Liver (tissue), 9 donors: ENCODE data around the gene TMEM273. TPM values are rescaled to one million over a fixed set of nuclear protein-coding genes. Genes with fewer than 3 reads are reported as not detected.

Experiments
- DNase-seq: peaks from one replicate; pipeline ENCODE4 v3.0.0-alpha.2; 2017; ENCODE audit warnings: low spot score
- H3K27ac ChIP-seq, 2 donors: one replicate each; pipeline ENCODE4 v1.7.0; 2013; ENCODE audit warnings: inconsistent platforms in 2 of 2, low read length in 2 of 2, control low read depth in 1 of 2, low read depth in 1 of 2, mild to moderate bottlenecking in 1 of 2
- H3K27me3 ChIP-seq, 4 donors: one replicate each; pipeline versions ENCODE4 v1.6.1 to v1.7.0; 2013; ENCODE audit warnings: low read length in 3 of 4, inconsistent platforms in 1 of 4, mild to moderate bottlenecking in 1 of 4, moderate library complexity in 1 of 4; ENCODE audit not compliant: control insufficient read depth in 4 of 4, insufficient read depth in 4 of 4
- H3K36me3 ChIP-seq, 4 donors: one replicate each; pipeline versions ENCODE4 v1.6.1 to v1.7.0; 2013; ENCODE audit warnings: low read length in 3 of 4, mild to moderate bottlenecking in 3 of 4, low read depth in 1 of 4, moderate library complexity in 1 of 4; ENCODE audit not compliant: control insufficient read depth in 4 of 4, insufficient read depth in 3 of 4
- H3K4me1 ChIP-seq, 4 donors: one replicate each; pipeline versions ENCODE4 v1.6.1 to v1.7.0; 2013; ENCODE audit warnings: low read length in 3 of 4, mild to moderate bottlenecking in 3 of 4, moderate library complexity in 1 of 4; ENCODE audit not compliant: control insufficient read depth in 4 of 4, insufficient read depth in 4 of 4
- H3K4me3 ChIP-seq, 3 donors: one replicate each; pipeline versions ENCODE4 v1.6.1 to v1.7.0; 2013; ENCODE audit warnings: low read length in 3 of 3, control low read depth in 1 of 3, low read depth in 1 of 3, mild to moderate bottlenecking in 1 of 3
- H3K9ac ChIP-seq, 2 donors: one replicate each; pipeline ENCODE4 v1.7.0; 2013; ENCODE audit warnings: low read length in 2 of 2, mild to moderate bottlenecking in 2 of 2, moderate library complexity in 2 of 2, control low read depth in 1 of 2, low read depth in 1 of 2
- H3K9me3 ChIP-seq, 4 donors: one replicate each; pipeline versions ENCODE4 v1.6.1 to v1.7.0; 2013; ENCODE audit warnings: low read length in 3 of 4; ENCODE audit not compliant: control insufficient read depth in 4 of 4
- FOXA1 ChIP-seq: IDR thresholded peaks from 2 replicates; pipeline ENCODE4 v1.6.1; 2016; ENCODE audit warnings: antibody characterized with exemption
- FOXA2 ChIP-seq: IDR thresholded peaks from 2 replicates; pipeline ENCODE4 v1.6.1; 2016; ENCODE audit warnings: antibody characterized with exemption
- GABPA ChIP-seq, 2 donors: IDR thresholded peaks in 1 of 2; conservative IDR thresholded peaks in 1 of 2; 2 replicates each; pipeline ENCODE4 v1.6.1; 2016; ENCODE audit warnings: antibody characterized with exemption in 2 of 2, mild to moderate bottlenecking in 1 of 2, moderate library complexity in 1 of 2
- HNF4G ChIP-seq: IDR thresholded peaks from 2 replicates; pipeline ENCODE4 v1.6.1; 2016; ENCODE audit warnings: antibody characterized with exemption
- NR2F2 ChIP-seq: IDR thresholded peaks from 2 replicates; pipeline ENCODE4 v1.6.1; 2016; ENCODE audit warnings: antibody characterized with exemption
- RAD21 ChIP-seq, 2 donors: IDR thresholded peaks; 2 replicates each; pipeline ENCODE4 v1.6.1; 2016; ENCODE audit warnings: antibody characterized with exemption in 2 of 2, mild to moderate bottlenecking in 2 of 2
- TAF1 ChIP-seq: conservative IDR thresholded peaks from 2 replicates; pipeline ENCODE4 v1.6.1; 2016; ENCODE audit warnings: antibody characterized with exemption, mild to moderate bottlenecking
- polyA plus RNA-seq, 2 donors: library from polyadenylated mRNA; stranded (reverse) in 1 of 2; unstranded in 1 of 2; fragments of 200-250 nt in 1 of 2; fragments of >200 nt in 1 of 2; fragmentation: Nextera tagmentation in 1 of 2; extraction: Ambion mirVana in 1 of 2; gene quantifications; one replicate each; pipeline versions ENCODE4 v1.2.1 to v1.2.3, GENCODE V29; 2013 to 2015
- total RNA-seq, 2 donors: library from RNA; depleted of rRNA; stranded (reverse); fragments of >200 nt; gene quantifications; one replicate each; pipeline ENCODE4 v1.2.3, GENCODE V29; 2014
- TF ChIP-seq, protein P1 (sequence below): IDR thresholded peaks from 2 replicates; pipeline ENCODE4 v1.6.1; 2016; ENCODE audit warnings: antibody characterized with exemption, mild to moderate bottlenecking
- TF ChIP-seq, protein P2 (sequence below): fragments of 150-350 bp; IDR thresholded peaks from 2 replicates; pipeline ENCODE4 v1.5.1; 2017; ENCODE audit warnings: improper control_type of control experiment, low read depth, low read length; ENCODE audit not compliant: missing input control
- TF ChIP-seq, protein P3 (sequence below): IDR thresholded peaks from 2 replicates; pipeline ENCODE4 v1.6.1; 2016; ENCODE audit warnings: antibody characterized with exemption
- TF ChIP-seq, protein P4 (sequence below): IDR thresholded peaks from 2 replicates; pipeline ENCODE4 v1.6.1; 2016; ENCODE audit warnings: antibody characterized with exemption
- TF ChIP-seq, protein P5 (sequence below): IDR thresholded peaks from 2 replicates; pipeline ENCODE4 v1.6.1; 2016; ENCODE audit warnings: antibody characterized with exemption
- donor health status: healthy.
- donor health status: healthy.
- donor health status: healthy.
- donor health status: healthy.
- donor health status: healthy.

Gene TMEM273
- total and polyA plus RNA-seq, 4 donors = 2.5 to 9.5 (median 4.5) TPM

DNA sequence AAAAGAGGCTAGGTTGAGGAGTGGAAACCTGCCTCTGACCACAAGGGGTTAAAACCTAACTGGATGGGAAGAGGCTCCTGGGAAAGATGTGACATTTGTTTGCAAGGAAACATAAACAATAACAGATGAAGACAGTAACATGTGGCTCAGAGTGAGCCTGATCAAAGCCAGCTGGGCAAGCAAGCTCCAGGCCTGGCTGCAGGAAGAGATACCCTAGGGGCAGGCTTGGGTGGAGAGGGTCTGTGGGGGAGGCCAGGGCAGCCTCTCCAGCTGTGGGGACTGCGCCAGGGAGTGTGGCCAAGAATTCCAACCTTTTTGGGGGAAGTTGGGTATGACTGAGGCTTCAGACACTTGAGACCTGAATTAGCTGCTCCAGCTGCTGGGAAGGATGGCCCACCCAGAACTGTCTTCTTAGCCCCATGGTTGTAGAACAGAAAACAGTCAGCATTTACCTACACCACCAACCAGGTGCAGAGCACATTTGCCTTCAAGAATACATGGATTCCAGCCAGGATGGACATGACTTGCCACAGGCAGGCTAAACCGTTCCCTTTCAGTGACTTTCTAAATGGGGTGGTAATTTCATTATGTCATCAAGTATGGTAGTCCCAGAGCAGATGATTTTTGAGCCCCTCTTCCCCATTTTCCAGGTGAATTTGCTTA is 44.0 kb downstream of the TMEM273 start (continued):
- TF ChIP-seq, protein P1, sequence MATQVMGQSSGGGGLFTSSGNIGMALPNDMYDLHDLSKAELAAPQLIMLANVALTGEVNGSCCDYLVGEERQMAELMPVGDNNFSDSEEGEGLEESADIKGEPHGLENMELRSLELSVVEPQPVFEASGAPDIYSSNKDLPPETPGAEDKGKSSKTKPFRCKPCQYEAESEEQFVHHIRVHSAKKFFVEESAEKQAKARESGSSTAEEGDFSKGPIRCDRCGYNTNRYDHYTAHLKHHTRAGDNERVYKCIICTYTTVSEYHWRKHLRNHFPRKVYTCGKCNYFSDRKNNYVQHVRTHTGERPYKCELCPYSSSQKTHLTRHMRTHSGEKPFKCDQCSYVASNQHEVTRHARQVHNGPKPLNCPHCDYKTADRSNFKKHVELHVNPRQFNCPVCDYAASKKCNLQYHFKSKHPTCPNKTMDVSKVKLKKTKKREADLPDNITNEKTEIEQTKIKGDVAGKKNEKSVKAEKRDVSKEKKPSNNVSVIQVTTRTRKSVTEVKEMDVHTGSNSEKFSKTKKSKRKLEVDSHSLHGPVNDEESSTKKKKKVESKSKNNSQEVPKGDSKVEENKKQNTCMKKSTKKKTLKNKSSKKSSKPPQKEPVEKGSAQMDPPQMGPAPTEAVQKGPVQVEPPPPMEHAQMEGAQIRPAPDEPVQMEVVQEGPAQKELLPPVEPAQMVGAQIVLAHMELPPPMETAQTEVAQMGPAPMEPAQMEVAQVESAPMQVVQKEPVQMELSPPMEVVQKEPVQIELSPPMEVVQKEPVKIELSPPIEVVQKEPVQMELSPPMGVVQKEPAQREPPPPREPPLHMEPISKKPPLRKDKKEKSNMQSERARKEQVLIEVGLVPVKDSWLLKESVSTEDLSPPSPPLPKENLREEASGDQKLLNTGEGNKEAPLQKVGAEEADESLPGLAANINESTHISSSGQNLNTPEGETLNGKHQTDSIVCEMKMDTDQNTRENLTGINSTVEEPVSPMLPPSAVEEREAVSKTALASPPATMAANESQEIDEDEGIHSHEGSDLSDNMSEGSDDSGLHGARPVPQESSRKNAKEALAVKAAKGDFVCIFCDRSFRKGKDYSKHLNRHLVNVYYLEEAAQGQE = no peak
- TF ChIP-seq, protein P2, sequence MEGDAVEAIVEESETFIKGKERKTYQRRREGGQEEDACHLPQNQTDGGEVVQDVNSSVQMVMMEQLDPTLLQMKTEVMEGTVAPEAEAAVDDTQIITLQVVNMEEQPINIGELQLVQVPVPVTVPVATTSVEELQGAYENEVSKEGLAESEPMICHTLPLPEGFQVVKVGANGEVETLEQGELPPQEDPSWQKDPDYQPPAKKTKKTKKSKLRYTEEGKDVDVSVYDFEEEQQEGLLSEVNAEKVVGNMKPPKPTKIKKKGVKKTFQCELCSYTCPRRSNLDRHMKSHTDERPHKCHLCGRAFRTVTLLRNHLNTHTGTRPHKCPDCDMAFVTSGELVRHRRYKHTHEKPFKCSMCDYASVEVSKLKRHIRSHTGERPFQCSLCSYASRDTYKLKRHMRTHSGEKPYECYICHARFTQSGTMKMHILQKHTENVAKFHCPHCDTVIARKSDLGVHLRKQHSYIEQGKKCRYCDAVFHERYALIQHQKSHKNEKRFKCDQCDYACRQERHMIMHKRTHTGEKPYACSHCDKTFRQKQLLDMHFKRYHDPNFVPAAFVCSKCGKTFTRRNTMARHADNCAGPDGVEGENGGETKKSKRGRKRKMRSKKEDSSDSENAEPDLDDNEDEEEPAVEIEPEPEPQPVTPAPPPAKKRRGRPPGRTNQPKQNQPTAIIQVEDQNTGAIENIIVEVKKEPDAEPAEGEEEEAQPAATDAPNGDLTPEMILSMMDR = no peak
- TF ChIP-seq FOXA1 (no peak), GABPA (IDR thresholded peaks at IDR 0.05 in 1 of 2, conservative IDR thresholded peaks at IDR 0.05 in 1 of 2) (no peak), TAF1 (no peak)

DNA sequence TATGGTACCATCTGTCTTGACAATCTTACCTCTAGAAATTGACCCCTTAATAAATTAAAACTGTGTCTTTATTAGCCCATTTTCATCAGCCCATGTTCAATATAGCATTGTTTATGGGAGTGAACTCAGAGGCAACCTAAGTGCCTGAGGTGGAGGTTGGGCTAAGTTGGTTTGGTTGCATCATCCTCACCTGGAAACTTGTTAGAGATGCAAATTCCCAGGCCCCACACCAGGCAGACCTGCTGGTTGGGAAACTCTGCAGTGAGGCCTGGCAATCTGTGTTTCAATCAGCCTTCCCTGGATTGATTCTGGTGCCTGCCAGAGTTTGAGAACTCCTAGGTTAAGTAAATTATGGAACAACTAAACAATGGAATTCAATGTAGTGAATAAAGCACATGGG is 44.9 kb downstream of the TMEM273 start:
- H3K36me3 ChIP-seq = no peaks in the 10 kb centered on the region
- no peak for DNase-seq
- no peaks in the 10 kb centered on the region for H3K27me3 ChIP-seq
- H3K4me1 ChIP-seq = no peaks in the 10 kb centered on the region
- no peak overlapping the region for H3K27ac ChIP-seq
- no peak overlapping the region for H3K4me3 ChIP-seq
- peaks cover 0 to 2% (median 0%) of the 10 kb centered on the region in 4 donors for H3K9me3 ChIP-seq
- H3K9ac ChIP-seq = no peak overlapping the region
- TF ChIP-seq, protein P3, sequence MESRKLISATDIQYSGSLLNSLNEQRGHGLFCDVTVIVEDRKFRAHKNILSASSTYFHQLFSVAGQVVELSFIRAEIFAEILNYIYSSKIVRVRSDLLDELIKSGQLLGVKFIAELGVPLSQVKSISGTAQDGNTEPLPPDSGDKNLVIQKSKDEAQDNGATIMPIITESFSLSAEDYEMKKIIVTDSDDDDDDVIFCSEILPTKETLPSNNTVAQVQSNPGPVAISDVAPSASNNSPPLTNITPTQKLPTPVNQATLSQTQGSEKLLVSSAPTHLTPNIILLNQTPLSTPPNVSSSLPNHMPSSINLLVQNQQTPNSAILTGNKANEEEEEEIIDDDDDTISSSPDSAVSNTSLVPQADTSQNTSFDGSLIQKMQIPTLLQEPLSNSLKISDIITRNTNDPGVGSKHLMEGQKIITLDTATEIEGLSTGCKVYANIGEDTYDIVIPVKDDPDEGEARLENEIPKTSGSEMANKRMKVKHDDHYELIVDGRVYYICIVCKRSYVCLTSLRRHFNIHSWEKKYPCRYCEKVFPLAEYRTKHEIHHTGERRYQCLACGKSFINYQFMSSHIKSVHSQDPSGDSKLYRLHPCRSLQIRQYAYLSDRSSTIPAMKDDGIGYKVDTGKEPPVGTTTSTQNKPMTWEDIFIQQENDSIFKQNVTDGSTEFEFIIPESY = no peak
- no peak for TF ChIP-seq GABPA (IDR thresholded peaks at IDR 0.05 in 1 of 2, conservative IDR thresholded peaks at IDR 0.05 in 1 of 2)
- no peak for TF ChIP-seq FOXA1
- no peak for TF ChIP-seq NR2F2
- no peak for TF ChIP-seq HNF4G
- TF ChIP-seq, protein P2 = no peak
- TF ChIP-seq, protein P1 = no peak
- TF ChIP-seq, protein P4, sequence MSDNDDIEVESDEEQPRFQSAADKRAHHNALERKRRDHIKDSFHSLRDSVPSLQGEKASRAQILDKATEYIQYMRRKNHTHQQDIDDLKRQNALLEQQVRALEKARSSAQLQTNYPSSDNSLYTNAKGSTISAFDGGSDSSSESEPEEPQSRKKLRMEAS = no peak
- TF ChIP-seq FOXA2 = no peak
- TF ChIP-seq, protein P5, sequence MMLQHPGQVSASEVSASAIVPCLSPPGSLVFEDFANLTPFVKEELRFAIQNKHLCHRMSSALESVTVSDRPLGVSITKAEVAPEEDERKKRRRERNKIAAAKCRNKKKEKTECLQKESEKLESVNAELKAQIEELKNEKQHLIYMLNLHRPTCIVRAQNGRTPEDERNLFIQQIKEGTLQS = no peak
- no peak for TF ChIP-seq RAD21 (IDR thresholded peaks at IDR 0.05)
